GDM1 (cell line): ENCODE results near the gene ARID5B.
"Not testable (repeated sequence)": the region's sequence is repeated elsewhere in the genome, so short reads cannot be mapped to it uniquely, and the experiment has no call there.

Source experiments
- DNase-seq: peaks from one replicate; lab custom pipeline; 2025; lab: John Stamatoyannopoulos, UW

The ARID5B gene

GRCh38 chr10:62016623-62017490 lies 115.4 kb downstream of the ARID5B start:
- no peak for DNase-seq

- DNase-seq = no peak
Measured at GRCh38 chr10:62017491-62017870, 116.0 kb downstream of the ARID5B start.

GRCh38 chr10:62018131-62018911 lies 116.8 kb downstream of the ARID5B start:
- DNase-seq = no peak

- DNase-seq = no peak
Measured at GRCh38 chr10:62019013-62019684, 117.7 kb downstream of the ARID5B start.

- DNase-seq = no peak
Measured at GRCh38 chr10:62019685-62020359, 118.3 kb downstream of the ARID5B start.

- no peak for DNase-seq
Measured at GRCh38 chr10:62021128-62021665, 119.7 kb downstream of the ARID5B start.

- DNase-seq = no peak
Measured at GRCh38 chr10:62021978-62022802, 120.7 kb downstream of the ARID5B start.

- DNase-seq = no peak
Measured at GRCh38 chr10:62022830-62023229, 121.3 kb downstream of the ARID5B start.

GRCh38 chr10:62023329-62023728 lies 121.8 kb downstream of the ARID5B start:
- no peak for DNase-seq

- no peak for DNase-seq
Measured at GRCh38 chr10:62024026-62024701, 122.7 kb downstream of the ARID5B start.

- DNase-seq = no peak
Measured at GRCh38 chr10:62025134-62025794, 123.8 kb downstream of the ARID5B start.

- no peak for DNase-seq
Measured at GRCh38 chr10:62025901-62026879, 124.7 kb downstream of the ARID5B start.

- no peak for DNase-seq
Measured at GRCh38 chr10:62027841-62028501, 126.5 kb downstream of the ARID5B start.

GRCh38 chr10:62028502-62028842 lies 127.0 kb downstream of the ARID5B start:
- DNase-seq = not testable (repeated sequence)

GRCh38 chr10:62029401-62029800 lies 127.9 kb downstream of the ARID5B start:
- DNase-seq = no peak

GRCh38 chr10:62031507-62031906 lies 130.0 kb downstream of the ARID5B start:
- DNase-seq = no peak

GRCh38 chr10:62033125-62033524 lies 131.6 kb downstream of the ARID5B start:
- no peak for DNase-seq

- no peak for DNase-seq
Measured at GRCh38 chr10:62034096-62034640, 132.7 kb downstream of the ARID5B start.
